Esophagus squamous epithelium (tissue), 5 donors: ENCODE data around the gene MAP7D3. TPM values are rescaled to one million over a fixed set of nuclear protein-coding genes. Genes with fewer than 3 reads are reported as not detected.

Experiments used
- DNase-seq: peaks from one replicate; lab custom pipeline; 2025; lab: John Stamatoyannopoulos, UW
- H3K27ac ChIP-seq, 4 donors: fragments of 200-600 bp; sonication (generic); one replicate each; pipeline ENCODE4 v1.5.1; 2016 to 2019; ENCODE audit warnings: mild to moderate bottlenecking in 1 of 4
- H3K27me3 ChIP-seq, 4 donors: fragments of 200-600 bp; sonication (generic); 1 replicate in 3 of 4; 2 replicates in 1 of 4; pipeline versions ENCODE4 v1.5.1 to v1.6.0; 2017 to 2021; ENCODE audit warnings: antibody characterized with exemption in 1 of 4
- H3K36me3 ChIP-seq, 3 donors: fragments of 200-600 bp; sonication (generic); one replicate each; pipeline ENCODE4 v1.5.1; 2016 to 2019
- H3K4me1 ChIP-seq, 3 donors: fragments of 200-600 bp; sonication (generic); one replicate each; pipeline ENCODE4 v1.5.1; 2017 to 2019
- H3K4me3 ChIP-seq, 4 donors: fragments of 200-600 bp; sonication (generic); 1 replicate in 3 of 4; 2 replicates in 1 of 4; pipeline ENCODE4 v1.5.1; 2016 to 2019; ENCODE audit warnings: mild to moderate bottlenecking in 2 of 4, moderate library complexity in 1 of 4
- H3K9me3 ChIP-seq, 3 donors: fragments of 200-600 bp; sonication (generic); one replicate each; pipeline ENCODE4 v1.5.1; 2016 to 2019
- CTCF ChIP-seq, 6 experiments: fragments of 450-650 bp in 4 of 6; fragments of 200-600 bp in 2 of 6; sonication (generic) in 2 of 6; IDR thresholded peaks; one replicate each; pipeline ENCODE4 v1.5.1; 2016 to 2019; ENCODE audit warnings: antibody characterized with exemption in 6 of 6, mild to moderate bottlenecking in 4 of 6, moderate library complexity in 4 of 6
- POLR2A ChIP-seq, 4 donors: fragments of 450-650 bp; IDR thresholded peaks; one replicate each; pipeline ENCODE4 v1.6.1; 2017; ENCODE audit warnings: antibody characterized with exemption in 4 of 4, mild to moderate bottlenecking in 4 of 4, moderate library complexity in 3 of 4
- WGBS, 2 donors: methylation state at CpG; one replicate each; pipeline ENCODE4 v1.1.5; 2018; 5-methylcytosine and 5-hydroxymethylcytosine counted together
- intact Hi-C: fragments of 100-400 bp; cut with DNase I; formaldehyde crosslinking; loops from one replicate; pipeline ENCODE4 v1.15.0; 2022
- total RNA-seq, 4 donors: library from RNA; depleted of rRNA; stranded (reverse); fragments of >200 nt; gene quantifications; one replicate each; pipeline ENCODE4 v1.1.0, GENCODE V29; 2016
- donor health status: DM: yes; HTN: yes; CAD: no.

The MAP7D3 gene
- total RNA-seq, 4 donors from 2014 or later, result 1.3 to 11.8 (median 6.4) TPM

- no peak for TF ChIP-seq POLR2A (IDR thresholded peaks at IDR 0.05)
- no peak for TF ChIP-seq CTCF (IDR thresholded peaks at IDR 0.05)
- no peak for DNase-seq
- Histone ChIP-seq H3K4me1 (peaks cover 0 to 4% (median 0%) of the 10 kb centered on the region in 3 donors), H3K27ac (peak overlapping the region in 2 of 4 donors; percentile 25 to 44), H3K27me3 (no peaks in the 10 kb centered on the region), H3K4me3 (no peak overlapping the region), H3K9me3 (no peaks in the 10 kb centered on the region), H3K36me3 (no peaks in the 10 kb centered on the region)
- intact Hi-C loops, result no loop called here
Observed at GRCh38 chrX:136260776-136261175, 9.6 kb upstream of the MAP7D3 start.

GRCh38 chrX:136259543-136259942 lies 8.3 kb upstream of the MAP7D3 start:
- peak overlapping the region in 3 of 4 donors; percentile 1 to 63 (median 57) for H3K27ac ChIP-seq
- DNase-seq, result no peak
- no peaks in the 10 kb centered on the region for H3K27me3 ChIP-seq
- peaks cover 0 to 4% (median 0%) of the 10 kb centered on the region in 3 donors for H3K4me1 ChIP-seq
- H3K4me3 ChIP-seq, result no peak overlapping the region
- WGBS, 2 donors, result 10 to 37% methylated on average over 2 to 4 of the region's 4 CpGs
- H3K9me3 ChIP-seq, result no peaks in the 10 kb centered on the region
- intact Hi-C loops, result no loop called here
- H3K36me3 ChIP-seq, result no peaks in the 10 kb centered on the region
- TF ChIP-seq CTCF (IDR thresholded peaks at IDR 0.05), result no peak
- no peak for TF ChIP-seq POLR2A (IDR thresholded peaks at IDR 0.05)

GRCh38 chrX:136258951-136259350 lies 7.8 kb upstream of the MAP7D3 start:
- Histone ChIP-seq H3K27me3 (no peaks in the 10 kb centered on the region), H3K4me3 (no peak overlapping the region), H3K36me3 (no peaks in the 10 kb centered on the region), H3K27ac (peak overlapping the region in 3 of 4 donors; percentile 12 to 63 (median 22)), H3K9me3 (no peaks in the 10 kb centered on the region), H3K4me1 (peaks cover 0 to 4% (median 0%) of the 10 kb centered on the region in 3 donors)
- DNase-seq, result no peak
- WGBS, 2 donors, result 57% methylated on average over 1 of the region's 1 CpG; no CpG with 5 or more reads in 1 of the 2 donors
- TF ChIP-seq POLR2A (IDR thresholded peaks at IDR 0.05), result no peak
- no peak for TF ChIP-seq CTCF (IDR thresholded peaks at IDR 0.05)
- intact Hi-C loops, result no loop called here

- Histone ChIP-seq H3K4me1 (peaks cover 0 to 4% (median 0%) of the 10 kb centered on the region in 3 donors), H3K4me3 (no peak overlapping the region), H3K36me3 (no peaks in the 10 kb centered on the region), H3K9me3 (no peaks in the 10 kb centered on the region), H3K27ac (peak overlapping the region in 3 of 4 donors; percentile 37 to 65 (median 46)), H3K27me3 (no peaks in the 10 kb centered on the region)
- intact Hi-C loops, result no loop called here
- no peak for TF ChIP-seq POLR2A (IDR thresholded peaks at IDR 0.05)
- TF ChIP-seq CTCF (IDR thresholded peaks at IDR 0.05), result no peak
- 36 to 40% methylated on average over 7 of the region's 7 CpGs for whole genome bisulfite sequencing, 2 donors
- DNase-seq, result no peak
Observed at GRCh38 chrX:136256026-136256425, 4.8 kb upstream of the MAP7D3 start.

GRCh38 chrX:136255541-136255940 lies 4.3 kb upstream of the MAP7D3 start:
- Histone ChIP-seq H3K4me1 (peaks cover 0 to 4% (median 1%) of the 10 kb centered on the region in 3 donors), H3K4me3 (no peak overlapping the region), H3K27ac (peak overlapping the region in 3 of 4 donors; percentile 11 to 65 (median 46)), H3K27me3 (no peaks in the 10 kb centered on the region), H3K36me3 (no peaks in the 10 kb centered on the region), H3K9me3 (no peaks in the 10 kb centered on the region)
- TF ChIP-seq POLR2A (IDR thresholded peaks at IDR 0.05), result no peak
- no peak for TF ChIP-seq CTCF (IDR thresholded peaks at IDR 0.05)
- 51 to 78% methylated on average over 4 to 5 of the region's 5 CpGs for WGBS, 2 donors
- DNase-seq, result no peak
- intact Hi-C loops, result no loop called here
